Posterior vena cava (tissue), 2 donors: Measurements from ENCODE around the gene FOXO3B. TPM values are rescaled to one million over a fixed set of nuclear protein-coding genes. Genes with fewer than 3 reads are reported as not detected.
"Not testable (repeated sequence)": the region's sequence is repeated elsewhere in the genome, so short reads cannot be mapped to it uniquely, and the experiment has no call there.

Experiments used
- DNase-seq: peaks from one replicate; pipeline ENCODE4 v3.0.0-alpha.2; 2020; ENCODE audit warnings: low spot score
- intact Hi-C, 2 donors: fragments of 100-400 bp; cut with DNase I; formaldehyde crosslinking; loops; one replicate each; pipeline versions ENCODE4 v1.14.1 to v1.14.2; 2022 to 2023
- long read RNA-seq, 2 donors: library from polyadenylated mRNA; unstranded; transcript quantifications; one replicate each; pipeline ENCODE4 v2.0.0, GENCODE V29; 2020 to 2021
- total RNA-seq, 2 donors: library from RNA; stranded (reverse); fragmentation: NEBNext Ultra II Directional; extraction: Animal tissue kit (Norgen Biotek cat#: 25700); gene quantifications; one replicate each; pipeline ENCODE4 v1.2.1, GENCODE V29; 2021
- donor health status: DM: yes; HTN: yes; CAD: no.
- donor health status: DM: yes; HTN: yes; CAD: no.

Gene FOXO3B
- total RNA-seq = 1 to 10 TPM; 1.5 to 2.3 TPM
- long read RNA-seq, donor 1, partial matches to known transcripts = 0 of 2 reads
- long read RNA-seq, donor 1, other reads (novel, unspliced or antisense) = 0 of 2 reads
- long read RNA-seq, donor 2, partial matches to known transcripts = 0 of 1 reads
- long read RNA-seq, donor 2, other reads (novel, unspliced or antisense) = 0 of 1 reads

- DNase-seq = peak; percentile 94
- intact Hi-C loops = not testable (repeated sequence)
Measured at GRCh38 chr17:18681767-18682571, at the start of gene FOXO3B. FOXO3B (minus strand) TSS chr17:18682314; CDS start chr17:18681651, 663 bp downstream.

GRCh38 chr17:18723509-18723908, 41.4 kb upstream of the FOXO3B start:
- DNase-seq, intact Hi-C loops: not testable (repeated sequence)

GRCh38 chr17:18722612-18723011, 40.5 kb upstream of the FOXO3B start:
- intact Hi-C loops, DNase-seq: not testable (repeated sequence)

GRCh38 chr17:18721775-18722547, 39.8 kb upstream of the FOXO3B start:
- DNase-seq, intact Hi-C loops: not testable (repeated sequence)

- intact Hi-C loops, DNase-seq: not testable (repeated sequence)
Measured at GRCh38 chr17:18719428-18720110, 37.5 kb upstream of the FOXO3B start.

- DNase-seq, intact Hi-C loops: not testable (repeated sequence)
Measured at GRCh38 chr17:18718643-18719427, 36.7 kb upstream of the FOXO3B start.

GRCh38 chr17:18712354-18712999, 30.4 kb upstream of the FOXO3B start:
- DNase-seq = peak; percentile 88
- intact Hi-C loops = not testable (repeated sequence)

- intact Hi-C loops, DNase-seq: not testable (repeated sequence)
Measured at GRCh38 chr17:18708215-18708614, 26.1 kb upstream of the FOXO3B start.

GRCh38 chr17:18705955-18706354, 23.8 kb upstream of the FOXO3B start:
- DNase-seq, intact Hi-C loops: not testable (repeated sequence)

- DNase-seq = not testable (repeated sequence)
Measured at GRCh38 chr17:18698473-18699103, 16.5 kb upstream of the FOXO3B start.

GRCh38 chr17:18695143-18695542, 13.0 kb upstream of the FOXO3B start:
- intact Hi-C loops = not testable (repeated sequence)

More at GRCh38 chr17:18698473-18699103, 16.5 kb upstream of the FOXO3B start:
- intact Hi-C loops = not testable (repeated sequence)

GRCh38 chr17:18682668-18683067, 554 bp upstream of the FOXO3B start:
- DNase-seq, intact Hi-C loops: not testable (repeated sequence)

More at GRCh38 chr17:18695143-18695542, 13.0 kb upstream of the FOXO3B start:
- DNase-seq = not testable (repeated sequence)

- intact Hi-C loops, DNase-seq: not testable (repeated sequence)
Measured at GRCh38 chr17:18677381-18677780, 4.7 kb downstream of the FOXO3B start.

- DNase-seq, intact Hi-C loops: not testable (repeated sequence)
Measured at GRCh38 chr17:18676928-18677327, 5.2 kb downstream of the FOXO3B start.

- DNase-seq, intact Hi-C loops: not testable (repeated sequence)
Measured at GRCh38 chr17:18672395-18673227, 9.5 kb downstream of the FOXO3B start.

GRCh38 chr17:18668625-18669024, 13.5 kb downstream of the FOXO3B start:
- intact Hi-C loops, DNase-seq: not testable (repeated sequence)
